ENCODE data around the gene KCNN1. TPM values are rescaled to one million over a fixed set of nuclear protein-coding genes. Genes with fewer than 3 reads are reported as not detected.

Gene KCNN1
- total RNA-seq, 1 experiment from 2014 or later = 9.2 TPM

GRCh38 chr19:17943274-17944221 lies 23.4 kb upstream of the KCNN1 start:
- WGBS (ENCODE audit: extremely low coverage, insufficient read length, low lambda C conversion rate) = no CpG with 5 or more reads among the region's 57 CpGs
- H4K91ac ChIP-seq (ENCODE audit: insufficient read length, low read depth, low read length) = no peak overlapping the region
- peak; percentile 83 for DNase-seq
- Mint-ChIP-seq H3K27me3 (ENCODE audit: low read depth) (peaks cover under 1% of the 10 kb centered on the region), H3K36me3 (ENCODE audit: insufficient read depth in 1 of 3, low read depth in 3 of 3) (peaks cover 6 to 26% (median 22%) of the 10 kb centered on the region in 3 experiments; a peak in 6 of 7 replicates), H3K4me1 (peaks cover 6 to 21% of the 10 kb centered on the region in 2 experiments), H3K27ac (no peak overlapping the region), H3K4me3 (peak overlapping the region in 1 of 2 experiments; percentile 68; a peak in 1 of 5 replicates), H3K9me3 (no peaks in the 10 kb centered on the region; a peak in 1 of 5 replicates)
- no peak overlapping the region for H3K4ac ChIP-seq (ENCODE audit: low read depth, low read length)
- no peak overlapping the region for H2AFZ ChIP-seq (ENCODE audit: low read length)
- no peak overlapping the region for H4K5ac ChIP-seq (ENCODE audit: insufficient read length, low read depth, low read length)
- no peaks in the 10 kb centered on the region for H3K9me3 ChIP-seq (ENCODE audit: control insufficient read depth, low read depth, low read length)
- no peak overlapping the region for H2BK5ac ChIP-seq (ENCODE audit: insufficient read length, low read length)
- H3K79me2 ChIP-seq (ENCODE audit: insufficient read depth, low read length) = no peaks in the 10 kb centered on the region
- H2AK5ac ChIP-seq (ENCODE audit: insufficient read length, low read length) = no peak overlapping the region
- no peaks in the 10 kb centered on the region for H4K20me1 ChIP-seq (ENCODE audit: control insufficient read depth, insufficient read depth, insufficient read length)
- H2BK20ac ChIP-seq (ENCODE audit: low read depth, low read length, poor library complexity, severe bottlenecking) = no peak overlapping the region
- no peaks in the 10 kb centered on the region for H3K79me1 ChIP-seq (ENCODE audit: insufficient read depth, low read depth, low read length, poor library complexity, severe bottlenecking)
- no peak overlapping the region for H4K8ac ChIP-seq (replicated peaks; ENCODE audit: insufficient read length, low read depth, low read length)
- no peaks in the 10 kb centered on the region for H3K27me3 ChIP-seq (ENCODE audit: insufficient read depth, low read length)
- H3K27ac ChIP-seq (ENCODE audit: insufficient read length, low read depth, low read length) = no peak overlapping the region
- H3K18ac ChIP-seq (ENCODE audit: insufficient read length, low read depth, low read length) = no peak overlapping the region
- H3K23ac ChIP-seq (ENCODE audit: insufficient read length, low read depth, low read length) = no peak overlapping the region
- H3K23me2 ChIP-seq (ENCODE audit: insufficient read length, low read depth, low read length, poor library complexity, severe bottlenecking) = peaks cover 12% of the 10 kb centered on the region
- H3K4me1 ChIP-seq (ENCODE audit: insufficient read depth, low read length) = no peaks in the 10 kb centered on the region
- no peak overlapping the region for H3K9ac ChIP-seq (ENCODE audit: extremely low read depth, insufficient read length, low read length)
- no peak overlapping the region for H3K14ac ChIP-seq (ENCODE audit: insufficient read depth, low read length)
- H2BK12ac ChIP-seq (ENCODE audit: insufficient read length, low read depth, low read length) = no peak overlapping the region
- H3K56ac ChIP-seq (ENCODE audit: insufficient read length, low read depth, low read length) = no peak overlapping the region
- no peak for TF ChIP-seq CTCF (conservative IDR thresholded peaks at IDR 0.05)
- H2BK15ac ChIP-seq (ENCODE audit: low read depth, low read length) = no peak overlapping the region
- H2BK120ac ChIP-seq (ENCODE audit: low read depth, low read length, poor library complexity, severe bottlenecking) = no peak overlapping the region
- no peak overlapping the region for H3K4me2 ChIP-seq (ENCODE audit: insufficient read depth, insufficient read length, low read length)
- no peak overlapping the region for H3T11ph ChIP-seq (ENCODE audit: low read length)

Measured in H9 (cell line).